Jurkat, Clone E6-1 (cell line): Measurements from ENCODE around the gene MYL6B.

ENCODE experiments used
- DNase-seq: peaks from one replicate; pipeline ENCODE4 v3.0.0-alpha.2; 2011; ENCODE audit warnings: low read depth, low spot score
- H3K4me3 ChIP-seq: 2 replicates; pipeline ENCODE4 v1.5.1; 2011; ENCODE audit warnings: mild to moderate bottlenecking, low read length, control low read depth, moderate library complexity

MYL6B gene

GRCh38 chr12:56120158-56120846 lies 32.1 kb upstream of the MYL6B start:
- DNase-seq: no peak
- no peak overlapping the region for H3K4me3 ChIP-seq

- no peak overlapping the region for H3K4me3 ChIP-seq
- DNase-seq: no peak
Observed at GRCh38 chr12:56121204-56121870, 31.1 kb upstream of the MYL6B start.

DNA sequence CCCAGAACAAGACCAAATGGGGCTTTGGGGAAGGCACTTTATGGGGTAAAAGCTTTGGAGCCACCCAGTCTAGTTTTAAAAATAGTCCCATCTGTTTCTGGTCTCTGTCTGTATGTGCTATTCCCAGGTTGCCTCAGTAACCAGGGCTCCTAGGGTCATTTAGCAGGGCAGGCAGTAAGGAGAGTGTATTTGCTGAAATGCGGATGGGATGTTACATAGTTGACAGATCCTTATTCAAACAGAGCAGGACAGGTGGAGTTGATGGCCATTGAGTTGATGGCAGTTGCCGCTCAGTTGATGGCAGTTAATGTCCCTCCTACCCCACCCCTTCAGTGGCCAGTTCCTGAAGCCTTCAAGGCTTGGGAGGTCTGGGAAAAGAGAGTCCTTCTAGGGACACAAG lies 29.8 kb upstream of the MYL6B start:
- H3K4me3 ChIP-seq: no peak overlapping the region
- no peak for DNase-seq

DNA sequence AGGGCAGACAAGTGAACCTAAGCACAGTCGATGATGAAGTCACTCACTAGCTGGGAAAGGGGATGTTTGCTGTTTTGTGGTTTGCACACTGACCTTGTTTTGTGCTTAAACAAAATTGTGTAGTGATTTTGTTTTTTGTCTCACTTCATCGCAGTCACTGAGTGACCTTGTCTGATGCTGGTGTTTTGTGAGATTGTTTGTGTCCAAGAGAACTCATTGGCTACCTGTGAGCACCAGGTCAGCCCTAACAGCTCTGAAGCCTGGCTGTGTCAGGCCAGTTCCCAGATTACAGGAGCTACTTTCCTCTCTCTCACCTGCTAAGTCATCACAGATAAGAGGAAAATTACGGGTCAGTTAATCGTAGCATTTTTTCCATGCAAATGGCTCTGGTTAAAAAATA lies 28.3 kb upstream of the MYL6B start:
- DNase-seq: no peak
- H3K4me3 ChIP-seq: no peak overlapping the region

GRCh38 chr12:56126732-56127239 lies 25.6 kb upstream of the MYL6B start:
- H3K4me3 ChIP-seq: no peak overlapping the region
- no peak for DNase-seq

DNA sequence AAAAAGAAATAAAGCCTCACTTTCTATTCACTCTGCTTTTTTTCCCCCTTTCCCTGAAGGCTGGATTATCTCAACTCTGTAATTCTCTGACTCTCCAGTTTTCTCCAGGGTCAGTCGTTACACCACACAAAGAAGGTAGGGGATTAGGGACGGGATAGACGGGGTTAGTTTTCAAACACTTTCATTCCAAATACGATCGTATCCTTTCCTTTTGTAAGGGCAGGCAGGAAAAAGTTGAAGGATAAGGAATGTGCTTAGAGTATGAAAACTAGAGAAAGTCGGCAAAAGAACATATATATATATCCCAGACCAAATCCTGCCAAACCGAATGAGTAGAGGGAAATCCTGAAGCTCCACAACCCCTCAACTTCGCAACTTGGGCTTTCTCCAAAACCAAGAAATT lies 24.9 kb upstream of the MYL6B start:
- peak overlapping the region; percentile 44 for H3K4me3 ChIP-seq
- no peak for DNase-seq

GRCh38 chr12:56127888-56128669 lies 24.3 kb upstream of the MYL6B start, which contains the start of gene ESYT1:
Gene ESYT1, plus strand, starts transcription at chr12:56128267. Its CDS starts 53 bp downstream, at chr12:56128320.
- DNase-seq: peak; percentile 100
- H3K4me3 ChIP-seq: peak within 1 kb of the TSS; percentile 60

- no peak for DNase-seq
Observed at GRCh38 chr12:56128670-56129205, 23.6 kb upstream of the MYL6B start.

DNA sequence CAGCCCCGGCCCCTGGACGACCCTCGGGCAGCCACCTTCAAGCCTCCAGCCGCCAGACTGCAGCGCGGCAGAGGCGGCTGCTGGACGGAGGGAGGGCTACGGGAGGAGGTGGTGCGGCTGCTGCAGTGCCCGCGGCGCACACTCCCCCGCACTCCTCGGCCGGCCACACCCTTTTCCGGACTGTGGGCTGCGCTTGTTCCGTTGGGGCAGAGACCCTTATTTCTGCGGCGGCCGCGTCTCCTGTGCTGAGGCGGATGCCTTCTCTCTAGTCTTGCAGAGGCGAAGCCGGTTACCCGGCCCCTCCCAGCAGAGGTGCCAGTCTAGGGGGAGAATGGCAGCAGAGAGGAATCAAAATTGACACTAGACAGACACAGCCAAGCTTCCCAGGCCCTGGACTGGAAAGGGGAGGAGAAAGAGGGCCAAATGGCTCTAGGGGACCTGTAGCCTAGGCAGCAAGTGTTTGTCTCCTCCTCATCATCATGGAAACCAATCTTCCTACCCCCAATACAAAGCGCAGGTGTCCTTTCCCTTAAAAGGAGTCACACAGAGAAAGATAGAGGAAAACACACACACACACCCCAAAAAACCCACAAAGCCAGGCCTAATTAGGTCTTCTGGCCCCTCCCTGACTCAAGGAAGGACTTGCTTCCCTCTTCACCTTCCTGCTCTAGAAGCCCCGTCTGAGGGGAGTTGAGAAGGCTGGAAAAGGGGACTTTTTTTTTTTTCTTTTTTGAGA lies 23.0 kb upstream of the MYL6B start:
- H3K4me3 ChIP-seq: peak overlapping the region; percentile 60
- peak; percentile 70 for DNase-seq

More at GRCh38 chr12:56128670-56129205, 23.6 kb upstream of the MYL6B start:
- peak overlapping the region; percentile 60 for H3K4me3 ChIP-seq

- no peak for DNase-seq
- peak overlapping the region; percentile 60 for H3K4me3 ChIP-seq
Observed at GRCh38 chr12:56129942-56130495, 22.4 kb upstream of the MYL6B start.

- no peak overlapping the region for H3K4me3 ChIP-seq
- DNase-seq: no peak
Observed at GRCh38 chr12:56130876-56131275, 21.5 kb upstream of the MYL6B start.

- H3K4me3 ChIP-seq: no peak overlapping the region
Observed at GRCh38 chr12:56134897-56135296, 17.5 kb upstream of the MYL6B start.

GRCh38 chr12:56137853-56138571 lies 14.4 kb upstream of the MYL6B start:
- H3K4me3 ChIP-seq: no peak overlapping the region
- no peak for DNase-seq

More at GRCh38 chr12:56134897-56135296, 17.5 kb upstream of the MYL6B start:
- no peak for DNase-seq

- H3K4me3 ChIP-seq: no peak overlapping the region
- DNase-seq: no peak
Observed at GRCh38 chr12:56141946-56142784, 10.2 kb upstream of the MYL6B start.

DNA sequence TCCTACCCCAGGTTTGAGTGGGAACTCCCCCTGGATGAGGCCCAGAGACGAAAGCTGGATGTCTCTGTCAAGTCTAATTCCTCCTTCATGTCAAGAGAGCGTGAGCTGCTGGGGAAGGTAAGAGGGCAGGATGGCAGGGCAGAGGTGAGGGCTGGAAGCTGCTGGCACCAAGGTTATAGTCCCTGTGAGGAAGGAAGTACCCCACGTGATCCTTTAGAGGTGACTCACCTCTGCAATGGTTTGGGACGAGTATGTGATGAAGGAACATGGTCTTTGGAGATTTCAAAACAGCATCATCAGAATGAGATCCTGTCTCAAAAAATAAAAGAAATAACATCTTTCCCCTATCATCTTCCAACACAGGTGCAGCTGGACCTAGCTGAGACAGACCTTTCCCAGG lies 9.2 kb upstream of the MYL6B start:
- no peak overlapping the region for H3K4me3 ChIP-seq
- DNase-seq: no peak

DNA sequence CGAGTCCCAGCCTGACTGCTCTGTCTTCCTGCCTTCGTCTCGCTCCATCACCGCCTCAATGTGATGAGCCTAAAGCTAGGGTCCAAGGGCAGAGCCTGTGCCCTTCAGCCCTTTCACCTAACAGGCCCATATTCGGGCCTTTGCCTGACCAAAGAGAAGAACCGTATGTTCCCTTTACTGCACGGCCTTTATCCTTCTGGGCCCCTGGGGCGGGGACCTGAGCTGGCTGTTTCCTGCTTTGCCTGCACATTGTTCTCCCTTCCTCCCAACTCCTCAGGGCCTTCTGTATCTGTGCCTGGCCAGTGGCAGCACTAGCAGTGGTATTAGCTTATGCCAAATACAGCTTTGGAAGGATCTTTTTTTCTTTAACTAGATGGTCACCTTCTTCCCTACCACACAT lies 8.5 kb upstream of the MYL6B start:
- H3K4me3 ChIP-seq: no peak overlapping the region
- no peak for DNase-seq

GRCh38 chr12:56145217-56145616 lies 7.2 kb upstream of the MYL6B start:
- H3K4me3 ChIP-seq: no peak overlapping the region
- DNase-seq: no peak
